Putamen (tissue), 1 donor: ENCODE results near the gene CLDND2.
A peak's percentile ranks its signal among the peaks of the same experiment; 100 is the strongest.
"Not testable (repeated sequence)": the region's sequence is repeated elsewhere in the genome, so short reads cannot be mapped to it uniquely, and the experiment has no call there.

Experiments used
- DNase-seq: peaks from one replicate; pipeline ENCODE4 v3.0.0-alpha.2; 2016; ENCODE audit warnings: low spot score

CLDND2 gene

DNA sequence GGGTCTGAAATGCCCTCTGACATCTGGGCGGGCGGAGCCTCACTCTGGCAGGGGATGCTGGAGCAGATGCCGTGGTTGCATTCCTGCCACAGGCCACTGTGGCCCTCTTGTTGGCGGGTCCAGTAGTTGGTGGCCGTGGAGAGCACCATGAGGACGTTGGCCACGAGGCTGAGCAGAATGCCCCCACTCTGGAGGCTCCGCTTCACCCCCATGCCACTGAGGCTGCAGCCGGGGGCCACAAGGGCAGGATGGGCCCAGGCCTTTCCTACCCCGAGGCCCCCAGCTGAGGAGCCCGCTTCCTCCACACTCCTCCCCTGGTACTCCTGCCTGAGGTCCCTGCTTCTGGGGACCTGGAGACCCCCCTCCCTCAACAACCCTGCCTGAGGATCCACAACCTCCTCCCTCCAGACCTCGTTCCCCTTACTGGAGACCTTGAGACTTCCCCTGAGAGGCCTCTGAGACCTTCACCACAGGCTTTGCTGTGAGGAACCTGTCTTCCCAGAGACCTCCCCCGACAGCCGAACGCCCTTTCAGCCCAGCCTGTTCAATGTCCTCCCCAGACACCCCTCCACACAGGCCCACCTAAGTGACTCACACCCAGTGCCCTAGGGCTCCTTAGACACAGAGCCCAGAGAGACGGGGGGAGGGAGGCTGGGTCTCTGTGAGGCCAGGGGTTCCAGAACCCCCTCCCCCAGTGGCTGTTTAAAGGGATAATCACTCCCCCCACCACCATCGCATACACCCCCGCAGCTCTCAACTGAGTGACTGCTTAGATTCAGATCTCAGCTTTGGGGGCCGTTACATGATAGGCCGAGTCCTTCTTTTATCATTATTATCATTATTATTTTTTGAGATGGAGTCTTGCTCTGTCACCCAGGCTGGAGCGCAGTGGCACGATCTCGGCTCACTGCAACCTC, at the start of gene CLDND2:
Gene CLDND2, minus strand, starts transcription at position 638 of the 917 bp plus-strand sequence. Its CDS starts 426 bp downstream, at position 212.
- DNase-seq: no peak

DNA sequence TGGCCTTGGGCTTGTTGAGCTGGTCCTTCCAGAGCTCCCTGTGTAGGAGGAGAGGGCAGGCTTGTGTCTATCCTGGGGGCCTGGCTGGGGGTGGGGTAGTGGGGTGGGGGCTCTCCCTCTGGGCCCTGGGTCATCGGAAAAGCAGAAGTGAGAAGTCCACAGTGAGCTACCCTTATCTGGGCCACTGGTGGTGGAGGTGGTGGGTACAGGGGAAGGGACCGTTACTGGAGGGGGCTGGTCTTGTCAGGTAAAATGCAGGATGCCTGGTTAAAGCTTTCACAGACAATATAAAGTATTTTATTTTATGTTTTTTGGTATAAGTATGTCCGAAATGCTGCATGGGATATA, 49.0 kb upstream of the CLDND2 start:
- DNase-seq: no peak

DNA sequence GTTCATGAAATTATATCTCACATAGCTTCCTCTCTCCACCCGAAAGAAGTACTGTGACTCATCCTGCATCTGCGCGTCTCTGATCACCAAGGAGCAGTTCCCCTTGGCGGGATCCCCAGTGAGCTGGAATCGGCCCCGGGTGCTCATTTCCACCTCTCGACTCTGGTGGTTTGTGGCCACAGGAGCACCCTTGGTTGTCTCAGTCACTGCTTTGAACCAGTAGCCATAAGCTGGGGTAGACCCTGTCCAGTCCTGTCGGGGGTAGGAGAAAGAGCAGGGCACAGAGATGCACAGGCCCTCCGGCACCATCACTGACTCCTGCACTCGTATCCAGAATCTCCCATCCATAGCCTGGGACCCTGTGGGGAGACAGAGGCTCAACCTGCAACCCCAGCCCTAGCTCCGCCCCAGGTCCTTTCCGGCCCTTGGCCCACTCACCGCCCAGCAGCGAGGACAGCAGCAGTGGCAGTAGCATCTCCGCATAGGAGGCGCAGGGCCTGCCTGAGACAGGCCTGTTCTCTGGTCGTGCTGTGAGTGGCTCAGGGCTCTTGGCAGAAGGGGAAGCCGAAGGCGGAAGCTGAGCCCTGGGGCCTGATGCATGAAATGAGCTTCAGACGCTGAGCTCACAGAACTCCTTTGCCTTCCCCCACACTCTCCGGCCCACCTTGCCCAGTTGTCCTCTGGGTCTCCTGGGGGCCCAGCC, 48.5 kb upstream of the CLDND2 start, which contains the start of gene SIGLEC10:
Gene SIGLEC10, minus strand, starts transcription at position 536 of the 703 bp plus-strand sequence. Its CDS starts 61 bp downstream, at position 475.
- DNase-seq: no peak

GRCh38 chr19:51416422-51416821, 47.6 kb upstream of the CLDND2 start:
- DNase-seq: not testable (repeated sequence)

GRCh38 chr19:51415187-51415586, 46.4 kb upstream of the CLDND2 start:
- no peak for DNase-seq

GRCh38 chr19:51410950-51411748, 42.3 kb upstream of the CLDND2 start:
- no peak for DNase-seq

GRCh38 chr19:51407511-51408131, 38.8 kb upstream of the CLDND2 start:
- no peak for DNase-seq

GRCh38 chr19:51402117-51402516, 33.3 kb upstream of the CLDND2 start:
- DNase-seq: no peak

GRCh38 chr19:51399936-51400335, 31.1 kb upstream of the CLDND2 start:
- DNase-seq: not testable (repeated sequence)

DNA sequence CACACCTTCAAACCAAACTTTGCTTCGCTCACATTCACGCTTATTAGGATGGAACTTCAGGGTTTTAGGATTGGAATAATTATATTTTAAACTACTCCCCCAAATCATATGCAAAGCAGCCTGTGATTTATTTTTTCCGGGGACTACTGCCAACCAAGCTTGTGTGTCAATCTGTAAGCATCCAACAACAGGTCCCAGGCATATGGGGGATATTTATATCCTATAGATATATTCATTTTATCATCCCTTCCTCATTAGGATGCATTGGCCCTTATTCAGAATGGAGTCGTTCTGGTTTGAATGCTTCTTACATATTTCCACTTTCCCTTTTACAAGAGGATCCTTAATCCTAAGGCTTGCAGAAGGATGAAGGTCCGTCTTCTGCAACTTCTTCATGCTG, 30.4 kb upstream of the CLDND2 start:
- DNase-seq: no peak

DNA sequence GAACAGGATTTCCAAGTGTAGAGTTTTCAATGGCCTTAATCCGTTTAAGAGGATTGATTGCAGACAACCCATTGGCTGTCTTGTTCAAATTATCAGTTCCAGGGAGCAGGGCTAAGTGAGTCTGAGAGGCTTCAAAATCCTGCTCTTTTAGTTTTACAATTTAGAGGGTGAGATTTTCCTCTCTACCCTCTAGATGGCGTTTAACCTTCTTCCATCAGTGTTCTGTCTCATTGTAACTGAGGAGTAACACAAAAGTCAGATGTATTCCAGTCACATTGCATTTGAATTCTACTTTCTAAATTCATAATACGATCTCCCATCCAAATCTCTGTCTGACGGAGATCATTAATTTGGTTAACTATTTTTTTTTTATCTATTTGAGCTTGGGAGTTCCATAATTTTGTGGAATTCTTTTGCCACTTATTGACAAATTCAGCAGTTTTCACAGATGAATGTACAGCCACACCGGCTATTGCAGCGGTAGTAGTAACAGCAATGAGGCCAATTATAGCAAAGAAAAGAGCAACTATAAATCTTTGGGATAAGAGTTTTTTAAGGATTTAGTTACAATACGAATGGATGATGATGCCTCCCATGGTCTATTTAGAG, 29.4 kb upstream of the CLDND2 start:
- no peak for DNase-seq

DNA sequence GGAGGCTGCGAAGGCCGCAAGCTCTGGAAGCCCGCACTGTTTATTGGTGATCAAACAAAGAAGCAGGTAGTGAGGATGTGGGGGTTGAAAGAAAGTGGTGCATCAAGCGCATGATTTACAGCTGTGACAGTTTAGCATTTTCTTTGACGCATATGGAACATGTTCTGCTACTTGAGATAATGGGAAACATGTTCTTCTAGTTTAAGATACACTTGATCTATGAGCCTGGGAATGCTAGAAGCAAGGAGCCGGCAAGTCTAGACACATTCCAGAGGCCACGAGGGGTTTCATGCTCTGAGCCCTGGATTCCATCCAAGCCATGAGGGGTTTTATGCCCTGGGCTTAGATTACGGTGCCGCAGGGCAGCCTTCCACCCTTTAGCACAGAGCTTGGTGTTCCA, 28.6 kb upstream of the CLDND2 start:
- DNase-seq: not testable (repeated sequence)

DNA sequence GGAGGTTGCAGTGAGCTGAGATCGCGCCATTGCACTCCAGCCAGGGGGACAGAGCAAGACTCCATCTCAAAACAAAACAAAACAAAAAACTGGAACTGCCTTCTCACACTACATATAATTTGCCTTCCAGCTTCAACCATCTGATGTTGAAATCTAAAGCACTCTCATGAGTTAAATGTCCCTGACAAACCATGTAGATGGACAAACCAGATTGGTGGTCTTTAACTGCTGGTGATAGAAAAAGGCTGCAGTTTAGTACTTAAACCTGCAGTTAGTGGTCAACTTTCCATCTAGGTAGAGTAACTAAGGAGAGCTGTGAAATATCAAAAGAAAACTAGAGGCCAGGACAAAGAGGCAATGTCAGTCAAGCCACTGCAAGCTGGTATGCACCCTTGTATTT, 27.4 kb upstream of the CLDND2 start:
- no peak for DNase-seq

DNA sequence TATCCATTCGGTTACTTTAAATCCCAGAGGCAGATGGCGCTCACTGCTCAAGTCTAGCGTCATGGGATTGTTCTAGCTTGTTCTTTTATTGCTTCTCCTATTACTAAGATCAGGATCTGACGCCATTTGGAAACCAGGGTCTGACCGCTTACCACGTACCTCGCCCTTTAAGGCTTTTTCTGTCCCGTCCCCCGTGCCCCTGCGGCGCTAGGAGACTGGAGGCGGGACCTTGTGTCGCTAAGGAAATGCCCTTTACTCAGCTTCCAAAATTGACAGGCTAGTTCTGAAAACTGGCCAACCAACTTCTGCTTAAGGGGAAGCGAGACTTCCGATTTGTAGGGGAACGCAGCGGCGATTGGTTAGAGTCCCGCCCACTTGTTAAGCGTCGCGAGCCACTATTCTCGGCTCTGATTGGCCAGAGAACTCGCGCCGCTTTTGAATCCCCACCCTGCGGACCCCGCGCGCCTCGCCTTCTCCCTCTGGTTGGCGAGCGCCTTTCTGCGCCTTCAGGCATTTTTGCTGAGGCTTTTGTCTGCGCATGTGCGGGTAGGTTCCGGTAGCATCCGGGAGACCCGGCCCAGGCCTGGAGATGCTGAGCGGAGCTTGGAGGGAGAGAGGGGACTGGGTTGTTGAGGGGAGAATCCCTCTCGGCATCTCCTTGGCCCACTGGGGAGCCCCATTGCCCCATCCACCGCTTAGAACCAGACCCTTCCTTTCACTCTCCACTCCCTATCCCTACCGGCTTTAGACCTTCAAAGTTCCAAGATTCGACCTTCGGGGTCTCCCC, 25.4 kb upstream of the CLDND2 start:
- DNase-seq: peak; percentile 96

GRCh38 chr19:51392701-51393100, 23.9 kb upstream of the CLDND2 start:
- DNase-seq: no peak

DNA sequence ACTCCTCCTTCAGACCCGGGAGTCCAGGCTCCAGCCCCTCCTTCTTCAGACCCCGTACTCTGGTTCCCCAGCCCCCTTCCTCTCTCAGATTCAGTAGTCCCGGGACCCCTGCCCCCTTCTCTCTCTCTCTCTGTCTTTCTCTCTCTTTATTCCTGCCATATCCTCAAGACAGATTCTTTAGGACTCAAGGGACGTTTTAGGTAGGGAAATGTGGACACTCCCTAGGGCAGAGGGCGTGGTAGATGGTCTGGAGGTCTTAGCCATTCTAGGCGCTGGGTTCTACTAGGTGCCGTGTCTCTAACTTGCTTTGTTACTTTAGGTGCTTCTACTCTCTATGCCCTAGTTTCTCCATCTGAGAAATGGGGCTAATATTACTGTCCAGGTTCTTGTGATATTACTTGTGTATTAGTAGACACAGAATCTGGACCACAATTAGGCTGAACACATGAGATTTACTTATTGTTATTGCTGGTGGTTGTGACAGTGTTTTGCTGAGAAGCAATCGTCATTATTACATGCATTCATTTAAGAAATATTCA, 22.3 kb upstream of the CLDND2 start:
- DNase-seq: no peak

- no peak for DNase-seq
These were observed 20.3 kb upstream of the CLDND2 start for GRCh38 chr19:51389143-51389542.

- no peak for DNase-seq
These were observed 19.2 kb upstream of the CLDND2 start, which contains the start of gene LIM2 for GRCh38 chr19:51387924-51388389. LIM2 (minus strand) TSS chr19:51387974; CDS start chr19:51387443, 531 bp downstream.

DNA sequence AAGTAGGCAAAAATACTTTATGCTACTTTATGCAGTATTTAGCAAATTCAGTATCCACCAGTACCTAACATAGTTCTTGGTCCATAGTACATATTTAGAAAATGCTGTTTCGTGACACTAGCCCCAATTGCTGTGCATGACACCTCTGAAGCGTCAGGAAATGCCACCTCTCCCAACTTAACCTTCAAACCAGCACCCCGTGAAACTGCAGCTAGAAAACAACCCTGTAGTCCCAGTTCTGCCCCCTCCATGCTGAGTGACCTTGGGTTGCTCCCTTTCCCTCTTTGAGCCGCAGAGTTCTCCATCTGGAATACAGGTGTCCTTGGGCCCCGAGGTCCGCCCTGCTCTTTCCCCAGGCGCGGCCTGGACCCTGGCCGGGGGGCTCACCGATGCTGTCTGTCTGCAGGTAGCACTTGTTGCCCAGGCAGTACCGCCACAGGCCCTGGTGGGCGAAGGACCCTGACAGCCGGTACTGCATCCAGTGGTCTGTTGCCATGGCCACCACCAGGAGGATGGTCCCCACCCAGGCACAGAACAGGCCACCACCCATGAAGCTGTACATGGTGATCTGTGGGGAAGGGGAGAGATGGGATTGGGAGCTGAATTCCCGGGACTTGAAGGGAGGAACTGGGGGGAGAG, 18.2 kb upstream of the CLDND2 start:
- no peak for DNase-seq

DNA sequence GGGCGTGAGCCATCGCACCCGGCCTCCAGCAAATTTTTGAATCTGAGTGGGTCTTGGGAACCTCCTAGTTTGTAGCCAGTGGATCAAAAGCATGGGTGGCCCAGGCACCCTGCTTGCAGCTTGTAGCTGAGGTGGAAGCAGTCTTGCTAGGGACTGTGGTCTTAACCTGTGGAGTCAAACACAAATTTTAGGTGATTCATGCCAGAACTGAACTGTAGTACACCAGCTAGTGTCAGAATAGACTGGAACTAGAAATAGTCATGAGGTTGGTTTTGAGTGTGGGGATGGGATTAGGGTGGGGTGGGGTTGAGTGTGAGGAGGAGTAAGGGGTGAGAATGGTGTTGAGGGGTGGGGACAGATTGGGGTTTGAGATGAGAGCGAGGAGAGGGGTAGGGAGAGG, 13.2 kb upstream of the CLDND2 start:
- no peak for DNase-seq
